GM12891 (cell line): ENCODE measurements around the gene ZNF740.

Experiments used
- PAX5 ChIP-seq: IDR thresholded peaks from 2 replicates; pipeline ENCODE4 v1.6.1; 2011; ENCODE audit warnings: low read length, moderate library complexity, mild to moderate bottlenecking; ENCODE audit not compliant: insufficient read depth, severe bottlenecking
- POLR2A ChIP-seq: IDR thresholded peaks from 2 replicates; pipeline ENCODE4 v1.6.1; 2011; ENCODE audit warnings: low read depth, low read length, control low read depth
- POLR2AphosphoS5 ChIP-seq: IDR thresholded peaks from 2 replicates; pipeline ENCODE4 v1.6.1; 2011; ENCODE audit warnings: low read depth, low read length, control low read depth
- POU2F2 ChIP-seq: IDR thresholded peaks from 2 replicates; pipeline ENCODE4 v1.6.1; 2011; ENCODE audit warnings: low read depth, mild to moderate bottlenecking, control low read depth, low read length, moderate library complexity
- SPI1 ChIP-seq: IDR thresholded peaks from 2 replicates; pipeline ENCODE4 v1.6.1; 2011; ENCODE audit warnings: low read depth, low read length, control low read depth

- TF ChIP-seq PAX5 (no peak), POLR2A (no peak), SPI1 (no peak), POU2F2 (no peak), POLR2AphosphoS5 (no peak)
Observed at GRCh38 chr12:53147181-53147580, 33.3 kb upstream of the ZNF740 start.
